H1 (cell line): ENCODE measurements around the gene ARHGAP42. TPM values are rescaled to one million over a fixed set of nuclear protein-coding genes. Genes with fewer than 3 reads are reported as not detected.

ENCODE experiments used
- CTCF ChIA-PET: fragments of 300-600 bp; sonication (Branson Sonifier 250); formaldehyde crosslinking; loops from one replicate; lab custom pipeline; 2021; ENCODE audit not compliant: partially characterized antibody; lab: Charles Lee
- POLR2A ChIA-PET: fragments of 300-600 bp; sonication (Branson Sonifier 250); formaldehyde crosslinking; loops from one replicate; lab custom pipeline; 2021; ENCODE audit warnings: inconsistent platforms; ENCODE audit not compliant: partially characterized antibody; lab: Charles Lee
- DNase-seq, 2 experiments: peaks; one replicate each; pipeline versions ENCODE4 v3.0.0 to v3.0.0-alpha.2; 2010 to 2022; ENCODE audit warnings: low spot score in 2 of 2, low read depth in 1 of 2, mixed read lengths in 1 of 2
- FAIRE-seq: peaks from 2 replicates; lab custom pipeline; 2011; peaks lifted over from hg19 to GRCh38; lab: Jason Lieb, UNC
- H2AFZ ChIP-seq: 2 replicates; pipeline ENCODE4 v1.8.1; 2012; ENCODE audit warnings: low read length, inconsistent platforms
- H2AK5ac ChIP-seq: 2 replicates; pipeline ENCODE4 v1.6.1; 2013; ENCODE audit warnings: low read depth, low read length
- H2BK120ac ChIP-seq: replicated peaks from 2 replicates; pipeline ENCODE3; 2013; ENCODE audit warnings: low read depth, low read length, inconsistent platforms
- H2BK12ac ChIP-seq: 2 replicates; pipeline ENCODE4 v1.6.1; 2013; ENCODE audit warnings: low read depth, low read length
- H2BK15ac ChIP-seq: 2 replicates; pipeline ENCODE4 v1.6.1; 2013; ENCODE audit warnings: low read length
- H2BK20ac ChIP-seq: 2 replicates; pipeline ENCODE4 v1.6.1; 2013; ENCODE audit warnings: low read length
- H2BK5ac ChIP-seq: 2 replicates; pipeline ENCODE4 v1.6.1; 2013; ENCODE audit warnings: low read depth, low read length
- H3K14ac ChIP-seq: 2 replicates; pipeline ENCODE4 v1.6.1; 2013; ENCODE audit warnings: inconsistent platforms; ENCODE audit not compliant: insufficient read length
- H3K18ac ChIP-seq: 2 replicates; pipeline ENCODE4 v1.6.1; 2013; ENCODE audit warnings: low read length; ENCODE audit errors: extremely low read depth
- H3K23ac ChIP-seq: 2 replicates; pipeline ENCODE4 v1.6.1; 2013; ENCODE audit warnings: inconsistent platforms; ENCODE audit not compliant: insufficient read length
- H3K23me2 ChIP-seq: 2 replicates; pipeline ENCODE4 v1.6.1; 2013; ENCODE audit warnings: low read depth, low read length
- H3K27ac ChIP-seq: 2 replicates; pipeline ENCODE4 v1.6.1; 2011; ENCODE audit warnings: low read depth, low read length, inconsistent platforms
- H3K27me3 ChIP-seq, 4 experiments: replicated peaks in 1 of 4; 1 replicate in 1 of 4; 2 replicates in 3 of 4; pipeline versions ENCODE4 v1.6.1 to v1.8.1; 2011 to 2013; ENCODE audit warnings: low read length in 3 of 4, mild to moderate bottlenecking in 3 of 4, inconsistent platforms in 2 of 4, mixed read lengths in 2 of 4, moderate library complexity in 1 of 4; ENCODE audit not compliant: control insufficient read depth in 3 of 4, insufficient read depth in 3 of 4; ENCODE audit errors: extremely low read depth in 1 of 4
- H3K36me3 ChIP-seq, 4 experiments: 2 replicates each; pipeline versions ENCODE4 v1.6.1 to v1.8.1; 2011 to 2013; ENCODE audit warnings: mild to moderate bottlenecking in 4 of 4, low read length in 3 of 4, moderate library complexity in 2 of 4, control low read depth in 1 of 4, inconsistent platforms in 1 of 4; ENCODE audit not compliant: insufficient read depth in 4 of 4, control insufficient read depth in 2 of 4
- H3K4ac ChIP-seq: replicated peaks from 2 replicates; pipeline ENCODE3; 2013; ENCODE audit warnings: low read length, low read depth, mixed read lengths, inconsistent platforms; ENCODE audit not compliant: insufficient read length
- H3K4me1 ChIP-seq, 4 experiments: replicated peaks in 1 of 4; 1 replicate in 1 of 4; 2 replicates in 3 of 4; pipeline versions ENCODE4 v1.6.1 to v1.8.1; 2011 to 2013; ENCODE audit warnings: low read length in 3 of 4, inconsistent platforms in 2 of 4, mixed read lengths in 1 of 4; ENCODE audit not compliant: insufficient read depth in 4 of 4, control insufficient read depth in 3 of 4
- H3K4me2 ChIP-seq, 2 experiments: 2 replicates each; pipeline versions ENCODE4 v1.6.1 to v1.8.1; 2011 to 2013; ENCODE audit warnings: low read depth in 2 of 2, low read length in 2 of 2, control low read depth in 1 of 2, inconsistent platforms in 1 of 2, mild to moderate bottlenecking in 1 of 2; ENCODE audit not compliant: insufficient read depth in 1 of 2
- H3K4me3 ChIP-seq, 4 experiments: fragments of 200-600, 300-600 bp in 1 of 4; sonication (generic), shearing (Covaris generic), sonication (Bioruptor Twin) in 1 of 4; 2 replicates each; pipeline versions ENCODE4 v1.5.1 to v1.8.1; 2011 to 2016; ENCODE audit warnings: low read length in 4 of 4, low read depth in 3 of 4, control low read depth in 2 of 4, inconsistent platforms in 2 of 4, mild to moderate bottlenecking in 2 of 4, mixed read lengths in 1 of 4, moderate library complexity in 1 of 4; ENCODE audit not compliant: insufficient read depth in 2 of 4; ENCODE audit errors: extremely low read depth in 1 of 4
- H3K56ac ChIP-seq: replicated peaks from 2 replicates; pipeline ENCODE3; 2013; ENCODE audit warnings: low read depth, mild to moderate bottlenecking, mixed read lengths, low read length, inconsistent platforms; ENCODE audit not compliant: insufficient read length
- H3K79me1 ChIP-seq: 2 replicates; pipeline ENCODE4 v1.6.1; 2013; ENCODE audit warnings: low read depth, low read length, control low read depth
- H3K79me2 ChIP-seq, 2 experiments: 2 replicates each; pipeline versions ENCODE4 v1.6.1 to v1.8.1; 2012 to 2013; ENCODE audit warnings: low read length in 2 of 2, mild to moderate bottlenecking in 2 of 2, inconsistent platforms in 1 of 2; ENCODE audit not compliant: insufficient read depth in 2 of 2, control insufficient read depth in 1 of 2
- H3K9ac ChIP-seq, 4 experiments: replicated peaks in 1 of 4; 1 replicate in 1 of 4; 2 replicates in 3 of 4; pipeline versions ENCODE4 v1.6.1 to v1.8.1; 2011 to 2013; ENCODE audit warnings: low read depth in 3 of 4, low read length in 3 of 4, control low read depth in 2 of 4, mild to moderate bottlenecking in 2 of 4, moderate library complexity in 2 of 4, inconsistent platforms in 1 of 4; ENCODE audit errors: extremely low read depth in 1 of 4
- H3K9me3 ChIP-seq, 2 experiments: 2 replicates each; pipeline versions ENCODE4 v1.6.1 to v1.8.1; 2012 to 2013; ENCODE audit warnings: mild to moderate bottlenecking in 2 of 2, moderate library complexity in 2 of 2, control low read depth in 1 of 2, inconsistent platforms in 1 of 2, low read depth in 1 of 2, low read length in 1 of 2, mixed read lengths in 1 of 2; ENCODE audit not compliant: insufficient read depth in 2 of 2
- H4K20me1 ChIP-seq, 2 experiments: replicated peaks in 1 of 2; 2 replicates each; pipeline versions ENCODE3 to v1.8.1; 2011 to 2013; ENCODE audit warnings: inconsistent platforms in 2 of 2, low read length in 2 of 2, mild to moderate bottlenecking in 1 of 2; ENCODE audit not compliant: insufficient read depth in 2 of 2, control insufficient read depth in 1 of 2
- H4K5ac ChIP-seq: 2 replicates; pipeline ENCODE4 v1.6.1; 2013; ENCODE audit warnings: low read length, low read depth, mixed read lengths, inconsistent platforms; ENCODE audit not compliant: insufficient read length
- H4K8ac ChIP-seq: 2 replicates; pipeline ENCODE4 v1.8.0; 2013; ENCODE audit warnings: mild to moderate bottlenecking, moderate library complexity, low read length, inconsistent platforms; ENCODE audit not compliant: insufficient read depth; ENCODE audit errors: extremely low read depth
- H4K91ac ChIP-seq: replicated peaks from 2 replicates; pipeline ENCODE3; 2013; ENCODE audit warnings: low read length, mixed read lengths, inconsistent platforms; ENCODE audit not compliant: insufficient read length
- FOSL1 ChIP-seq: IDR thresholded peaks from 2 replicates; pipeline ENCODE4 v1.6.1; 2011; ENCODE audit warnings: mild to moderate bottlenecking, low read depth, low read length, moderate library complexity; ENCODE audit not compliant: insufficient read depth
- POLR2AphosphoS5 ChIP-seq: IDR thresholded peaks from 2 replicates; pipeline ENCODE4 v1.6.1; 2011; ENCODE audit warnings: low read depth, low read length
- polyA plus RNA-seq, 7 experiments: library from polyadenylated mRNA; depleted of rRNA in 3 of 7; stranded (reverse) in 5 of 7; unstranded in 2 of 7; fragments of >200 nt in 5 of 7; fragments of 200-250 nt in 2 of 7; gene quantifications; 1 replicate in 5 of 7; 2 replicates in 1 of 7; 4 replicates in 1 of 7; pipeline versions ENCODE4 v1.2.1 to v1.2.3, GENCODE V29; 2011 to 2013; ENCODE audit warnings: missing spikeins in 2 of 7, mixed read lengths in 2 of 7
- total RNA-seq: library from RNA; stranded (reverse); fragmentation: NEBNext Ultra II Directional; extraction: Animal tissue kit (Norgen Biotek cat#: 25700); gene quantifications from 2 replicates; pipeline ENCODE4 v1.2.1, GENCODE V29; 2021

Gene ARHGAP42
- total and polyA plus RNA-seq, 2 of the 8 experiments (the other 6 are each of a cell fraction or from before 2014, with no cell fraction given) = 22.2 to 33.5 TPM

DNA sequence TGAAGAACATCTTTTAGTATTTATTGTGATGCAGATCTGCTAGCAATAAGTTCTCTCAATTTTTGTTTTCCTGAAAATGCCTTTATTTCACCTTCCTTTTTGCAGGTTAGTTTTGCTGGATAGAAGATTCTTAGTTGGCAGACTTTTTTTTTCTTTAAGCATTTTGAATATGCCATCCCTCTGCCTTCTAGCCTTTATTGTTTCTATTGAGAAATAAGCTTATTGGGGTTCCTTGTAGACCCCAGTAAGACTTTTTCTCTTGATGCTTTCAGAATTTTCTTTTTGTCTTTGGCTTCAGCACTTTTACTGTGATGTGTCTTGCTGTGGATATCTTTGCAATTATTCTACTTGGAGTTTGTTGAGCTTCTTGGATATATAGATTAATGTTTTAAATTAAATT is 281.9 kb downstream of the ARHGAP42 start:
- H3K14ac ChIP-seq = no peak overlapping the region
- no peaks in the 10 kb centered on the region for H3K79me2 ChIP-seq
- H3K56ac ChIP-seq = no peak overlapping the region
- no peaks in the 10 kb centered on the region for H3K27me3 ChIP-seq
- ChIA-PET POLR2A (no interaction called here), CTCF (interaction anchor here (1.3 kb wide), 1 partner anchor 22 kb away, joined by 3 read pairs; no protein-coding TSS in a partner anchor)
- H3K79me1 ChIP-seq = no peaks in the 10 kb centered on the region
- H4K8ac ChIP-seq = no peak overlapping the region
- 0 out of 4 replicates have a peak, but pooled peaks cover 0 to 4% of the 10 kb centered on the region in 2 experiments for H3K9me3 ChIP-seq
- no peak overlapping the region for H2BK120ac ChIP-seq
- no peak for TF ChIP-seq FOSL1
- TF ChIP-seq POLR2AphosphoS5 = no peak
- no peak overlapping the region for H2BK15ac ChIP-seq
- H3K4me1 ChIP-seq = no peaks in the 10 kb centered on the region
- H2AFZ ChIP-seq = no peak overlapping the region
- no peak for DNase-seq
- no peaks in the 10 kb centered on the region; the same call in 1 of the 2 replicates for H3K23me2 ChIP-seq
- H3K9ac ChIP-seq = no peak overlapping the region
- H3K4me3 ChIP-seq = no peak overlapping the region
- no peak overlapping the region for H3K4me2 ChIP-seq
- FAIRE-seq = no peak
- no peaks in the 10 kb centered on the region for H4K20me1 ChIP-seq
- H3K27ac ChIP-seq = no peak overlapping the region
- H2AK5ac ChIP-seq = no peak overlapping the region
- H4K5ac ChIP-seq = no peak overlapping the region
- peaks cover 0 to 13% (median 5%) of the 10 kb centered on the region in 4 experiments; a peak in 4 of 8 replicates for H3K36me3 ChIP-seq
- no peak overlapping the region for H4K91ac ChIP-seq
- H3K18ac ChIP-seq = no peak overlapping the region
- H3K4ac ChIP-seq = no peak overlapping the region
- no peak overlapping the region for H2BK20ac ChIP-seq
- H2BK12ac ChIP-seq = no peak overlapping the region
- no peak overlapping the region for H2BK5ac ChIP-seq
- H3K23ac ChIP-seq = no peak overlapping the region
